Activated B cell treated with CpG ODN at 0.5 μM for 24 hours (primary cell): Measurements from ENCODE around the gene RAB3IL1. TPM values are rescaled to one million over a fixed set of nuclear protein-coding genes. Genes with fewer than 3 reads are reported as not detected.
"Not testable (repeated sequence)": the region's sequence is repeated elsewhere in the genome, so short reads cannot be mapped to it uniquely, and the experiment has no call there.

Experiments used
- ATAC-seq: fragments of 200-7000 bp; cut with Tn5 transposase; one replicate; pipeline ENCODE4 v1.10.0; 2021; ENCODE audit warnings: low read depth, mild to moderate bottlenecking, moderate library complexity
- CTCF ChIA-PET: fragments of 350-600 bp; sonication (Branson Sonifier 250); formaldehyde crosslinking; loops from one replicate; lab custom pipeline; 2021; ENCODE audit warnings: antibody characterized with exemption; lab: Charles Lee
- POLR2A ChIA-PET: fragments of 350-600 bp; sonication (Branson Sonifier 250); formaldehyde crosslinking; loops from one replicate; lab custom pipeline; 2021; ENCODE audit warnings: antibody characterized with exemption; lab: Charles Lee
- DNase-seq: peaks from one replicate; pipeline ENCODE4 v3.0.0; 2022
- H3K27ac Mint-ChIP-seq: one replicate; pipeline ENCODE4 v1.8.0; 2020; ENCODE audit warnings: mixed read lengths
- H3K27me3 Mint-ChIP-seq: one replicate; pipeline ENCODE4 v1.8.0; 2021; ENCODE audit warnings: mixed read lengths
- H3K36me3 Mint-ChIP-seq: one replicate; pipeline ENCODE4 v1.8.0; 2021; ENCODE audit warnings: low read depth, mixed read lengths
- H3K4me1 Mint-ChIP-seq: one replicate; pipeline ENCODE4 v1.8.0; 2021; ENCODE audit warnings: mixed read lengths
- H3K4me3 Mint-ChIP-seq: one replicate; pipeline ENCODE4 v1.8.0; 2020; ENCODE audit warnings: mild to moderate bottlenecking, mixed read lengths
- H3K9me3 Mint-ChIP-seq: one replicate; pipeline ENCODE4 v1.8.0; 2020; ENCODE audit warnings: mixed read lengths
- intact Hi-C: fragments of 100-400 bp; cut with micrococcal nuclease; formaldehyde crosslinking; loops from one replicate; pipeline ENCODE4 v1.15.1; 2024
- total RNA-seq: library from RNA; stranded (reverse); gene quantifications from 2 replicates; pipeline ENCODE4 v1.2.3, GENCODE V29; 2022
- TF ChIP-seq, protein P1 (sequence below): fragments of 200-600 bp; IDR thresholded peaks from one replicate; pipeline ENCODE4 v1.8.0; 2022; ENCODE audit warnings: antibody characterized with exemption, mild to moderate bottlenecking

The RAB3IL1 gene
- total RNA-seq, 1 donor from 2014 or later = not detected

DNA sequence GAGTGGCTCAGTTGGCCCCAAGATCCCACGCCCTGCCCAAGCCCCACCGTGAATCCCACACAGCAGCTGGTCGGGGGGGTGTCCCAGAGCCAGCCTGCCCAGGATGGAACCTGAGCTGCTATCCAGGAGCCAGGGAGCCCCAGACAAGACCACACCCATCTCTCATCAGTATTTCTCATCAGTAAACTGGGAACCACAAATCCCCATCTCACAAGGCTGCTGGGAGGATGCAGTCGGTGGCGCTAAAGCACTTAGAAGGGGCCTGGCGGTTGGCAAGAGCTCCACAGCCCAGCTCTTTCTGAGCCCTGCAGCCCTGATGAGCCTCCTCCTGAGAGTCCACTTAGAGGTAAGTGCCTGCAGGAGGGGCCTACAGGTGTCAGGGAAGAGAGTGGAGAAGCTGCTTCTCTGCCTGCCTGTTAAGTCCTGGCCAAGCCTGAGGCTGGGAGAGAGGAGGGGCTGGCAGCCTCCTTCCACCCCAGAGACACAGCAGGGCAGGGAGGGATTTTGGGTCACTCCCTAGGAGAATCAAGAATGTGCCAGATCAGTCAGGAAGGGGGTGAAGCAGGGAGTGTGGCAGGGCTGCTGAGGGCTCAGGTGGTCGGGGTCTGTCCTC lies 32.1 kb downstream of the RAB3IL1 start:
- ChIA-PET CTCF (interaction anchor here (1.2 to 6.9 kb wide), 3 partner anchors 13 to 197 kb away, joined by 3 to 67 read pairs (median 3); no protein-coding TSS in a partner anchor), POLR2A (interaction anchor here (0.6 to 0.8 kb wide), 2 partner anchors 10 to 83 kb away, joined by 3 to 7 read pairs; no protein-coding TSS in a partner anchor)
- Mint-ChIP-seq H3K4me3 (no peak overlapping the region), H3K27ac (no peak overlapping the region), H3K4me1 (peaks cover 54% of the 10 kb centered on the region), H3K9me3 (no peaks in the 10 kb centered on the region), H3K36me3 (peaks cover 14% of the 10 kb centered on the region), H3K27me3 (no peaks in the 10 kb centered on the region)
- no peak for DNase-seq
- intact Hi-C loops = no loop called here
- no peak for ATAC-seq
- TF ChIP-seq, protein P1, sequence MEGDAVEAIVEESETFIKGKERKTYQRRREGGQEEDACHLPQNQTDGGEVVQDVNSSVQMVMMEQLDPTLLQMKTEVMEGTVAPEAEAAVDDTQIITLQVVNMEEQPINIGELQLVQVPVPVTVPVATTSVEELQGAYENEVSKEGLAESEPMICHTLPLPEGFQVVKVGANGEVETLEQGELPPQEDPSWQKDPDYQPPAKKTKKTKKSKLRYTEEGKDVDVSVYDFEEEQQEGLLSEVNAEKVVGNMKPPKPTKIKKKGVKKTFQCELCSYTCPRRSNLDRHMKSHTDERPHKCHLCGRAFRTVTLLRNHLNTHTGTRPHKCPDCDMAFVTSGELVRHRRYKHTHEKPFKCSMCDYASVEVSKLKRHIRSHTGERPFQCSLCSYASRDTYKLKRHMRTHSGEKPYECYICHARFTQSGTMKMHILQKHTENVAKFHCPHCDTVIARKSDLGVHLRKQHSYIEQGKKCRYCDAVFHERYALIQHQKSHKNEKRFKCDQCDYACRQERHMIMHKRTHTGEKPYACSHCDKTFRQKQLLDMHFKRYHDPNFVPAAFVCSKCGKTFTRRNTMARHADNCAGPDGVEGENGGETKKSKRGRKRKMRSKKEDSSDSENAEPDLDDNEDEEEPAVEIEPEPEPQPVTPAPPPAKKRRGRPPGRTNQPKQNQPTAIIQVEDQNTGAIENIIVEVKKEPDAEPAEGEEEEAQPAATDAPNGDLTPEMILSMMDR = no peak

DNA sequence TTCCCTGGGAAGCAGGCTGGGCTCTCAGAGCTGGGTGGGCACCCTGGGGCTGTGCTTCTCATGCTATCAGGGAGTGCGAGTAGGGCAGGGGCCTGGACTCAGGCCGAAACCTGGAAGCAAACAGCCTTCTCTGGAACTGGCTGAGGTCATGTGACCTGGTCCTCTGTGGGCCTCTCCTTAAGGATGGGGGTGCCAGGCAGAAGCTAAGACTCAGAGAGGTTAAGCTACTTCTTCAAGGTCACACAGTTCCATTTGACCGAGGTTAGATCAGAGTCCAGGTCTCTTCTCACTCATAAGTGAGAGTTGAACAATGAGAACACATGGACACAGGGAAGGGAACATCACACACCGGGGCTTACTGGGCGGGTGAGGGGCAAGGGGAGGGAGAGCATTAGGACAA lies 33.4 kb downstream of the RAB3IL1 start:
- H3K9me3 Mint-ChIP-seq = no peaks in the 10 kb centered on the region
- CTCF ChIA-PET = interaction anchor here (1.2 to 6.9 kb wide), 3 partner anchors 15 to 87 kb away, joined by 3 to 67 read pairs (median 5); no protein-coding TSS in a partner anchor

DNA sequence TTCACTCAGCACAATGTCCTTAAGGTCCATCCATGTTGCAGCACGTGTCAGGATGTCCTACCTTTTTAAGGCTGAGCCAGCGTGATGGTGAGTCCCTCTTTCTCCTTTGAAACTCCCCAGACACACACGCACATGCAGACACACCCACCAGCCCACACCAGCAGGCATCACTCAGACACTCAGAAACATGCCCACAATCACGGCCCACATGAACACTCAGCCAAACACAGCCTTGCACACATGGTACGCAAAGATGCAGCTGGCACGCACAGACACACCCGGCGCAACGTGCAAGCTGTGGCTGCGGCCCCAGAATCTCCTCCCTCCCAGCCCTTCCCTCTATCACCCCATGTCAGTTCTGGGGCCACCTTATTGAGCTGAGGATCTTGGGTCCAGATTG lies 34.0 kb downstream of the RAB3IL1 start:
- DNase-seq (no peak), ATAC-seq (no peak)
- TF ChIP-seq, protein P1 = no peak
- no peaks in the 10 kb centered on the region for H3K27me3 Mint-ChIP-seq
- H3K9me3 Mint-ChIP-seq = no peaks in the 10 kb centered on the region
- H3K4me3 Mint-ChIP-seq = no peak overlapping the region
- H3K36me3 Mint-ChIP-seq = peaks cover 13% of the 10 kb centered on the region
- H3K4me1 Mint-ChIP-seq = peaks cover 57% of the 10 kb centered on the region
- CTCF ChIA-PET = interaction anchor here (2.0 to 6.9 kb wide), 2 partner anchors 15 to 64 kb away, joined by 5 to 67 read pairs; no protein-coding TSS in a partner anchor
- peak overlapping the region; percentile 53 for H3K27ac Mint-ChIP-seq
- intact Hi-C loops = no loop called here
- POLR2A ChIA-PET = interaction anchor here (1.2 kb wide), 1 partner anchor 16 kb away, joined by 3 read pairs; no protein-coding TSS in a partner anchor

More for the DNA sequence above, 33.4 kb downstream of the RAB3IL1 start:
- H3K4me3 Mint-ChIP-seq = no peak overlapping the region
- TF ChIP-seq, protein P1 = no peak
- peaks cover 58% of the 10 kb centered on the region for H3K4me1 Mint-ChIP-seq
- H3K36me3 Mint-ChIP-seq = peaks cover 14% of the 10 kb centered on the region
- POLR2A ChIA-PET = no interaction called here
- intact Hi-C loops = no loop called here
- DNase-seq (no peak), ATAC-seq (no peak)
- no peak overlapping the region for H3K27ac Mint-ChIP-seq
- no peaks in the 10 kb centered on the region for H3K27me3 Mint-ChIP-seq

DNA sequence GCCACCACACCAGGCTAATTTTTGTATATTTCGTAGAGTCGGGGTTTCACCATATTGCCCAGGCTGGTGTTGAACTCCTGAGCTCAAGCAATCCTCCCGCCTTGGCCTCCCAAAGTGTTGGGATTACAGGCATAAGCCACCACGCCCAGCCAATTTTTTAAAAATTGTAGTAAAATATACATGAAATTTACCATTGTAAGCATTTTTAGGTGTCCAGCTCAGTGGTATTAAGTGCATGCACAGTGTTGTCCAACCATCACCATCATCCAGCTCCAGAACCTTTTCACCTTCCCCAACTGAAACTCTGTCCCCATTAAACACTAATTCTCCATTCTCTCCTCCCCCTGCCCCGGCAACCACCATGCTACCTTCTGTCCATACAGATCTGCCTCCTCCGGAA lies 34.5 kb downstream of the RAB3IL1 start:
- Mint-ChIP-seq H3K27ac (peak overlapping the region; percentile 25), H3K9me3 (no peaks in the 10 kb centered on the region), H3K27me3 (no peaks in the 10 kb centered on the region), H3K4me1 (peaks cover 57% of the 10 kb centered on the region), H3K36me3 (peaks cover 17% of the 10 kb centered on the region), H3K4me3 (no peak overlapping the region)
- ChIA-PET POLR2A (interaction anchor here (1.2 kb wide), 1 partner anchor 16 kb away, joined by 3 read pairs; no protein-coding TSS in a partner anchor), CTCF (interaction anchor here (2.0 to 6.9 kb wide), 2 partner anchors 16 to 65 kb away, joined by 5 to 67 read pairs; no protein-coding TSS in a partner anchor)
- no peak for ATAC-seq
- TF ChIP-seq, protein P1 = no peak
- intact Hi-C loops = no loop called here
- no peak for DNase-seq

DNA sequence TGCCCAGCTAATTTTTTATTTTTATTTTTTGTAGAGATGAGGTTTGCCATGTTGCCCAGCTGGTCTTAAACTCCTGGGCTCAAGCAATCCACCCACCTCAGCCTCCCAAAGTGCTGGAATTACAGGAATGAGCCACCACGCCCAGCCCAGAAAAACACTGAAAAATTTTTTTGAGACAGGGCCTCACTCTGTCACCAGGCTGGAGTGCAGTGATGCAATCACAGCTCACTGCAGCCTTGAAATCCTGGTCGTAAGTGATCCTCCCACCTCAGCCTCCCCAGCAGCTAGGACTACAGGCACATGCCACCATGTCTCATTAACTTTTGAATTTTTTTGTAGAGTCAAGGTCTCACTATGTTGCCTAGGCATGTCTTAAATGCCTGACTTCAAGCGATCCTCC lies 35.1 kb downstream of the RAB3IL1 start:
- H3K27ac Mint-ChIP-seq, H3K9me3 Mint-ChIP-seq, H3K27me3 Mint-ChIP-seq, ATAC-seq, H3K4me3 Mint-ChIP-seq, DNase-seq, intact Hi-C loops: not testable (repeated sequence)
- H3K4me1 Mint-ChIP-seq = peaks cover 52% of the 10 kb centered on the region
- CTCF ChIA-PET = interaction anchor here (1.1 to 6.9 kb wide), 4 partner anchors 8 to 199 kb away, joined by 3 to 67 read pairs (median 11); no protein-coding TSS in a partner anchor
- H3K36me3 Mint-ChIP-seq = peaks cover 16% of the 10 kb centered on the region
- POLR2A ChIA-PET = interaction anchor here (0.6 to 4.1 kb wide), 5 partner anchors 10 to 144 kb away, joined by 3 to 63 read pairs (median 3); partner anchors contain the start of genes FADS3 and FTH1
